Activated gamma-delta T cell treated with anti-CD3 and anti-CD28 coated beads, Interleukin-2, amount 50 U/mL, for 16 hours (primary cell): Measurements from ENCODE around the gene NLGN2.
"Not testable (repeated sequence)": the region's sequence is repeated elsewhere in the genome, so short reads cannot be mapped to it uniquely, and the experiment has no call there.

ENCODE experiments used
- DNase-seq: peaks from one replicate; pipeline ENCODE4 v3.0.0-alpha.2; 2020; ENCODE audit warnings: low read depth

Gene NLGN2

DNA sequence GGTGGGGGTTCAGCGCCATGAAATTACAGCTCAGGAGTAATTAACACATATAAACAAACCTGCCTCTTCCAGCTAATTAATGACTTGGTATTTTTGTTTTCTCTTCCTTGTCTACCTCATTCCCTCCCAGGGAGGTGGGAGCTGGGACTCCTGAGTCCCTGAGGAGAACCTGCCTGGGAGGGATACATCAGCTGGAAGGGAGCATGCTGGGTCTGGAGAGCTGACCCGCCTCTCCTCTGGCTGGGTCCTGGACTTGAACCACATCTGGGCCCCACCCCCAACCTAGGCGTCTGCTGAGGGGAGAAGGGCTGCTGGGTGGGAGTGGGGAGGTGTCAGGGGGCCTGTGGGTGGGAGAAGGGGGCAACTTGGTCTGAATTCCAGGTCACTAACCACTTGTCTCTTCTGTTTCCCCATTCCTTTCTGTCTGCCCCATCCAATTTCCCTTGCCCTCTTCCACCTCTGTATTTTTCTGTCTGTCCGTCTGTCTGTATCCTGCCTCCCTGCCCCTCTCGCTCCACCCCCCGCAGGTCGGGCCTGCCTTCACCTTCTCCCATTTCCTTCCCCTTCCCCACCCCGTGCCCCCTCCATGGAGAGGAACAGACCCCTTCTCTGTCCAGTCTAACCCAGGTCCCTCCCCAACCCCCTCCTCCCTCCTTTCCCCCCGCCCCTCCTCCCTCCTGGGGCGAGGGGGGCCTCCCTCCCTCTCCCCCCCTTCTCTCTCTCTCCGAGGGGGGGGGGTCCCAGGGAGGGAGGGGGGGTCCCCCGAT is at the start of gene NLGN2:
Gene NLGN2, plus strand, starts transcription at position 361 of the 767 bp plus-strand sequence. CDS start 411 bp downstream, outside the sequence.
- DNase-seq: no peak

DNA sequence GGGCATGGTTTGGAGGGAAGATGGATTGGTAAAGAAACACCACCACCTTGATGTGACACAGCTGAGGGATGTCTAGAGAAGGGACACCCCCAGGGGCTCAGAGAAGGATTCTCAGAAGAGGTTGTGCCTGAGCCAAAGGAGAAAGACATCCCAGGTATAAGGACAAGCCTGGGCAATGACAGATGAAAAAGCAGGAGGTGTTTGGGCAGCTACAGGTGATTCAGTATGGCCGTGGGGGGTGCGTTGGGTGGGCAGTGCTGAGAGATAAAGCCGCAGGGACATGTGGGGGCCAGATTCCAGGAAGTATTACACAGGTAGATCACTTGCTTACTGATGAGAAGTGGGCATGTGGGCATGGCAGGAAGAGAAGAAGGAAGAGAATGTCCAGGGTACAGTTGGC is 45.7 kb upstream of the NLGN2 start:
- no peak for DNase-seq

DNA sequence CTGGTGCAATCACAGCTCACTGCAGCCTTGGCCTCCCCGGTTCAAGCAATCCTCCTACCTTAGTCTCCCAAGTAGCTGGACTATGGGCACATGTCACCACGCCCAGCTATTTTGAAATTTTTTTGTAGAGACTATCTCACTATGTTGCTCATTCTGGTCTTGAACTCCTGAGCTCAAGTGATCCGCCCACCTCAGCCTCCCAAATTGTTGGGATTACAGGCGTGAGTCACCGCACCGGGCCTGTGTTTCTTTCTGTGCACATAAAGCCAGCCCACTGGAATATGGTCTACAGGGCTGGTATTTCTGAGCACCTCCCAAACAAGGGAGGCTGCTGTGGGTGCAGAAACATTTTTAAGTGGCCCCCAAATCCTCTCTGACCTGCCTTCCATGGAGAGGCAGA is 44.3 kb upstream of the NLGN2 start:
- DNase-seq: no peak

DNA sequence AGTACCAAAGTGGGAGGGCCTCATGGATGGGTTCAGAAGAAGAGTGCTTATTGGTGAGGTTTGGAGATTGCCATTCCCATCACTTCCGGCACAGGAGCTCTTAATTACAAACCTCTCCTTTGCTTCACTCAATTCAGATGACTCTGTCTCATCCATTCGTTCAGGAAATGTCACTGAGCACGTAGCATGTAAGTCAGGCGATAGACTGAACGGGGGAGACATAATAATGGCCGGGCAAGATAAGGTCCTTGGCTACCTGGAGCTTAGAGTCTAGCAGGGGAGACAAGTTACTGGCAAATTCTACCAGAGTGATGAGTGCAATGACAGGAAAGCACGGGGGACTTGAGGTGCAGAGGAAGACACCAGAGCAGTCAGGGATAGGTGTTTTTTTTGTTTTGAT is 41.7 kb upstream of the NLGN2 start:
- DNase-seq: not testable (repeated sequence)

DNA sequence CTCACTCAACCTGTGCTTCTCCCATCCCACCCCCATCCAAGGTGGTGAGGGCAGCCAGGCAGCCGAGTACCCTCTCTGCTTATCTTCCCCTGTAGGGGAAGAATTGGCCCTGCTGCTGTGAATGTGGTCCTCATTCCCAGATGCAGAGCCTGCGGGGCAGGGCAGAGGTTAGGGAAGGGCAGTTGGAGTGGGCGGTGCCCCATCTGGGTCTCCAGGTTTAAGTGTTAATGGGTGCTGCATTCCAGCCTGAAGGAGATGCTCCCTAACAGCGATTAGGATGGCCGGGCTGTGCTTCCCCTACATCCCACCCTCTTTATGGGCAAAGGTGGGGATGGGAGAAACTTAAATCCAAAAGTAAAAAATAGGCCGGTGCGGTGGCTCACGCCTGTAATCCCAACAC is 40.6 kb upstream of the NLGN2 start:
- no peak for DNase-seq

DNA sequence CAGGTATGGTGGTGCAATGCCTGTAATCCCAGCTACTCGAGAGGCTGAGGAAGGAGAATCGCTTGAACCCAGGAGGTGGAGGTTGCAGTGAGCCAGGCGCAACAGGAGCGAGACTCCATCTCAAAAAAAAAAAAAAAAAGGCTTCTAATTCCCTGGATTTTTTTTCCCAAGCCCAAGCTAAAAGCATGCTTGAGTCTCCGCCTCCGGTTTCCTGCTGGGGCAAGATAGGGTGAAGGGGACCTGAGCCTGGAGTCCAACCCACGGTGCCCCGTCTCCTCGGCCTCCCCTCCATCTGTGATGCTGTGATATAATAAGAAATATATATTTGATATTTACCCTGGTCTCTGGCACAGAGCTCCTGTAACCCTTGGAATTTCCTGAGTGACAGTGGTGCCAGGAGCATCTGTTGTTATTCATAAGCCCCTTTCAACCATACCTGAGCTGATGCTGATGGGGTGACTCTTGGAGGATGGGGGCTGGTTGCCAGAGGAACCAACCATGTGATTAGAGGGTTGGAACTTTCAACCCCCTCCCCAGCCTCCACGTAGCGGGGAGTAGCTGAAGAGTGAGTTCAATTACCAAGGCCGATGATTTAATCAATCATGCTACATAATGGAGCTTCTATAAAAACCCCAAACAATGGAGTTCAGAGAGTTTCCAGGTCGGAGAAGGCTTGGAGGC is 39.6 kb upstream of the NLGN2 start:
- no peak for DNase-seq

DNA sequence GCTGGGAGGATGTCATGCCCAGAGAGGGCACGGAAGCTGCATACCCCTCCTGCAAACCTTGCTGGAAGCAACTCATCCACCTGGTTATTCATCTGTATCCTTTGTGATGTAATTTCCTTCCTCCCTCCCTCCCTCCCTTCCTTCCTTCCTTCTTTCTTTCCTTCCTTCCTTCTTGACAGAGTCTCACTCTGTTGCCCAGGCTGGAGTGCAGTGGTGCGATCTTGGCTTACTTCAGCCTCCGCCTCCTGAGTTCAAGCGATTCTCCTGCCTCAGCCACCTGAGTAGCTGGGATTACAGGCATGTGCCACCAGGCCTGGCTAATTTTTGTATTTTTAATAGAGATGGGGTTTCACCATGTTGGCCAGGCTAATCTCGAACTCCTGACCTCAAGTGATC is 39.0 kb upstream of the NLGN2 start:
- DNase-seq: not testable (repeated sequence)

DNA sequence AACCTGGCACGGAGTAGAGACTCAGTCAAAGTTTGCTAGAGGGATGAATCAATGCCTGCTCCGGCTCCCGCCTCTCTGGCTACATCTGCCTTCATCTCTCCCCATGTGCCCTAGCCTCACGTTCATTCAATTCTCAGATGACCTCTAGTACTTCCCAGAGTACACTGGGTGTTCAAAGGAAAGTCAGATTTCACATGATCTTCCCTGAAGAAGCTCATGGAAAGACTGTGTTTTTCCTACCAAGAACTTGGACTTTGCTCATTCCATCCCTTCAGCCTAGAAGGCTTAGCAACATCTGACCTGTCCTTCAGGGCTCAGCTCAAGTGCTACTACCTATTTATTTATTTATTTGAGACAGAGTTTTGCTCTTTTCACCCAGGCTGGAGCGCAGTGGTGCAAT is 37.8 kb upstream of the NLGN2 start:
- DNase-seq: no peak

DNA sequence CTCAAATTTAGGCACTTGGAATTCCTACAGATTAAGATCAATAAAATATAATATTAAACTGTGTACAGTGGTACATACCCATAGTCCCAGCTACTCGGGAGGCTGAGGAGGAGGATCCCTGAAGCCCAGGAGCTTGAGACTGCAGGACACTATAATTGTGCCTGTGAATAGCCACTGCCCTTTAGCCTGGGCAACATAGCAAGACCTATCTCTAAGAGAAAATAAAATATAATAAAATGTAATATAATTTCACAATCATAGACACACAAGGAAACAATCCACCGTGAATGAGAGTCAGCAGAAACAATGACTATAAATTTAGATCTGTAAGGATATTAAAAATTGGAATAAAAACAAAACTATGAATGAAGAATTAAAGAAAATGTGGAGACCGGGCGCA is 36.8 kb upstream of the NLGN2 start:
- DNase-seq: no peak

DNA sequence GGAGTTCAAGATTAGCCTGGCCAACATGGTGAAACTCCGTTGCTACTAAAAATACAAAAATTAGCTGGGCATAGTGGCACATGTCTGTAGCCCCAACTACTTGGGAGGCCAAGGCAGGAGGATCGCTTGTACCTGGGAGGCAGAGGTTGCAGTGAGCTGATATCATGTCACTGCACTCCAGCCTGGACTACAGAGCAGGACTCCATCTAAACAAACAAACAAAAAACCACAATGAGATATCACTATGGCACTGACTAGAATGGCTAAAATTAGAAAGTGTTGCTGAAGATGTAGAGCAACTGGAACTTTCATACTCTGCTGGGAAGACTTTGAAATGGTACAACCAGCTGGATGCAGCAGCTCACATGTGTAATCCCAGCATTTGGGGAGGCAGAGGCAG is 33.3 kb upstream of the NLGN2 start:
- no peak for DNase-seq

DNA sequence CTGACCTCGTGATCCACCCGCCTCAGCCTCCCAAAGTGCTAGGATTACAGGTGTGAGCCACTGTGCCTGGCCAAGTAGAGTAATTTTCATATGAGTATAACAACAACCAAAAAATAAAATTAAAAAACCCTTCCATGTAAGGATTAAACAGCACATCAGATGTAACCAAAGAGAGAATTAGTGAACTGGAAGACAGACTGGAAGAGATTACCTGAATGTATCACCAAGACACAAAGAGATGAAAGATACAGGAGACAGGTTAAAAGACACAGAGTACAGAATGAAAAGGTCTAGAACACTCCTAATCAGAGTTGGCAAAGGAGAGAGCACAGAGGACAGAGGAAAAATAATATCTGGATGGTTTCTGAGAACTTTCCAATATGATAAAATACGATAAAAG is 28.5 kb upstream of the NLGN2 start:
- DNase-seq: no peak

DNA sequence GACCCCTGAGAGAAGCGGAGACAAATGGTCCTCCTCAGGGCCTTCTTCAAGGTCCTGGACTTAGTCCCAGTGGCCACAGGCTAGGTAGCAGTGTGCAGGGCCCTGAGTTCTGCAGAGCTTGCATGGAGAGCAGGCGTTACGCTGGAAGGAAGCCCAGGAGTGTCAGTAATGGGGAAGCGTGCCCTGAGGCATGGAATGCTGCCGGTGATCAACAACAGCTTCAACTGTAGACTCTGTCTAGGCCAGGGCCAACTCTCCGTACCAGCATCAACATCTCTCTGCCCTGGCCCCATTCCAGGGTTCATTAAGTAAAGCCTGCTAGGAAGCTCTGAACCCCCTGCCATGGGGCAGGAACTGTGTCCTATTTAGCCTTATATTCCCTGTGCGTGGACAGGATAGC is 27.3 kb upstream of the NLGN2 start:
- DNase-seq: no peak

DNA sequence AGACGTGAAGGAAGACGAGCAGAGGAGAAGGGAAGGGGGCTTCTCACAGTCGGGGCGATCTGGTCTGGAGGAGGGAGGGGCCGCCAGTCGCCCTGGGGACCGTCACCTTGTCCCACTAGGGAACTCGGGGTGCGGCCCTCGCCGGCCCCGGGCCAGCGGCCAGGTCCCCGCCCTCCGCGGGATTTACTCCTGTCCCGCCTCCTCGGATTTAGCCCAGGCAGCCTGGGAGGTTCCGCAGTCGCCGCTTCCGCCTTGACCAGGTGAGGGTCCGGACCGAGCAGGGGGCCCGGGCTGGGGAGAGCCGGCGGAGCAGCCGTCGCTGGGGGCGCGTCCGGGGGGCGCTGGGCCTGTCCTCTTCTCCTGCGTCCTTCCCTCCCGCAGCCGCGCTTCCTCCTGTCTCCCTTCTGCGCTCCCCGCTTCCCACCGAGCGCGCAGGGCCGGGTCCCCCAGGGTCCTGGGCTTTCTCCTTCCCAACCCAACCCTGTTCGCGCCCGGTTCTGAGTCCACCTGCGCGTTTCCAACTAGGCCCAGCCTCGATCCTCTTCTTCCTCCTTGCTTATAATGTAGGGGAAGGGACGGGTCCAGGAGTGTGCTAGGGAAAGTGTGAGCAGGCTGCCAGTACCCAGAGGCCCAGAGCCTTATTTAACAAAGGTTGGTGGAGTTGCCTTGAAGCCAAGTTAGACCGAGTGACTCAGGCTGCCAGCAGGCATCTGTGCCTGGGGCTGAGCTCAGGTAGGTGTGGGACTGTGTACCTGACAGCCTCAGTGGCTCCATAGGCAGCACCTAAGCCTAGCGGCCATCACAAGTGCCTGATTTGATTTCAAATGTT is 26.6 kb upstream of the NLGN2 start, which contains the start of gene TNK1:
Gene TNK1, plus strand, starts transcription at position 235 of the 829 bp plus-strand sequence. CDS start 1,838 bp downstream, outside the sequence.
- DNase-seq: no peak

DNA sequence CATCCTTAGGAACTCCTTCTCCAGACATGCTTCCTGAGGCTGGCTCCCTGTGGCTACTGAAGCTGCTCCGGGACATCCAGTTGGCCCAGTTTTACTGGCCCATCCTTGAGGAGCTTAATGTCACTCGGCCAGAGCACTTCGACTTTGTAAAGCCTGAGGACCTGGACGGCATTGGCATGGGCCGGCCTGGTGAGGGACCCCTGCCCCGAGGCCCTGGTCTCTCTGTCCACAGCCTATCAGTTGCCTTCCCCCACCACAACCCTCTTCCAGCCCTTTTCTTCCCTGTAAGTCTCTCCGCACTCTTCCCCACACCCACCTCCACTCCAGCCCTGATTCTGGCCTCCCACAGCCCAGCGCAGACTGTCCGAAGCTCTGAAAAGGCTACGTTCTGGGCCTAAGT is 24.7 kb upstream of the NLGN2 start:
- no peak for DNase-seq

DNA sequence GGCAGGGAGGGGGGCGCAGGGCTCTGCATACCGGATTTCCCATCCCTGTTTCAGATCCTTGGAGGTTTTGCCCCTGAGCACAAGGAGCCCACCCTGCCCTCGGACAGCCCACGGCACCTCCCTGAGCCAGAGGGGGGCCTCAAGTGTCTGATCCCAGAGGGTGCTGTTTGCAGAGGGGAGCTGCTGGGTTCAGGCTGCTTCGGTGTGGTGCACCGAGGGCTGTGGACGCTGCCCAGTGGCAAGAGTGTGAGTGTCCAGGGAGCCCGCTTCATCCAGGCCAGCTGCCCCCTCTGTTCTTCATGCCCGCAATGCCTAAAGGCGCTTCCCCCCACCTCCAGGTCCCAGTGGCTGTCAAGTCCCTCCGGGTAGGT is 24.3 kb upstream of the NLGN2 start:
- no peak for DNase-seq

DNA sequence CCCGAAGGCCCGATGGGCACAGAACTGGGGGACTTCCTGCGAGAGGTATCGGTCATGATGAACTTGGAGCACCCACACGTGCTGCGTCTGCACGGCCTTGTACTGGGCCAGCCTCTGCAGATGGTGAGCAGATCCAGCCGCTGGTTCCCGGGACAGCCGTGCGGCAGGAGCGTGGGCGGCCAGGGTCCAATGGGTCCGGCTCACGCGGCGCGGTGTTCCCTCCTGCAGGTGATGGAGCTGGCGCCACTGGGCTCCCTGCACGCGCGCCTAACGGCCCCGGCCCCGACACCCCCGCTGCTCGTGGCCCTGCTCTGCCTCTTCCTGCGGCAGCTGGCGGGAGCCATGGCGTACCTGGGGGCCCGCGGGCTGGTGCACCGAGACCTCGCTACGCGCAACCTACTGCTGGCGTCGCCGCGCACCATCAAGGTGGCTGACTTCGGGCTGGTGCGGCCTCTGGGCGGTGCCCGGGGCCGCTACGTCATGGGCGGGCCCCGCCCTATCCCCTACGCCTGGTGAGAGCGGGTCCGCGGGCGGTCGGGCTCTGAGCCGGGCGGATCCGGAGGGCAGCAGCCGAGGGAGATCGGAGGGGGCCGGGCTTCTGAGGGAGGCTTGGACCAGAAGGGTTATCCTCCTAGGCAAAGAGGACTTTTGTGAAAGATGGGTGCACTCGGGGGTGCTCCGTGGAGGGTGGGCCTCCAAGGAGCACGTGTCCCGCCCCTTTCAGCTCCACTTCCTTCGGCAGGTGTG is 23.7 kb upstream of the NLGN2 start:
- DNase-seq: peak; percentile 64

DNA sequence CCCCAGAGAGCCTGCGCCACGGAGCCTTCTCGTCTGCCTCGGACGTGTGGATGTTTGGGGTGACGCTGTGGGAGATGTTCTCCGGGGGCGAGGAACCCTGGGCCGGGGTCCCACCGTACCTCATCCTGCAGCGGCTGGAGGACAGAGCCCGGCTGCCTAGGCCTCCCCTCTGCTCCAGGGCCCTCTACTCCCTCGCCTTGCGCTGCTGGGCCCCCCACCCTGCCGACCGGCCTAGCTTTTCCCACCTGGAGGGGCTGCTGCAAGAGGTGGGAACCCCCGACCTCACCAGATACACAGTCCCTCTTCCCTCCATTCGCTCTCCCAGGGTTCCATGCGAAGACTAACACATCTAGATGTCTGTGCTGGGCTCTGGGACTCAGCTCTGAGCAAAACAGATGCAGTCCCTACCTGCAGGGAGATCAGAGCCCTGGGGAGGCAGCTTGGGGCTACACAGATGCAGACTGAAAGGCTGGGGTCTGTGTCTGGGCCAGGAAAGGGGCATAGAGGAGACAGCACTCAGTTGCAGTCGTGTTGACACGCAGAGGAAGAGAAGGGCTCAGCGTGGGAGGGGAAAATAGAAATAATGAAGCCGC is 23.1 kb upstream of the NLGN2 start:
- no peak for DNase-seq

DNA sequence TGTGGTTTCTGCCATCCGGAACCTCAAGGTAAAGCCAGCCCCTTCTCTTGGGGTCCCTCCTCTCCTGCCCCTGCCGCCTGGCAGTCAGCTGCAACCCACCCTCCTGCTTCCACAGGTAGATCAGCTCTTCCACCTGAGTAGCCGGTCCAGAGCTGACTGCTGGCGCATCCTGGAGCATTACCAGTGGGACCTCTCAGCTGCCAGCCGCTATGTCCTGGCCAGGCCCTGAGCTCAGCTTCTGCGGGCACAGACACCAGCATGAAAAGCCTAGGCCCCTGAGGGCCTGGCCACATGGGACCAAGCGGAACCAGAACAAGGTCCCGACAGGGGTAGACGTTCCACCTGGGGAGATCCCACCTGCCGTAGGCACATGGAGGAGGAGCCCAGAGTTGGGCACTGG is 18.8 kb upstream of the NLGN2 start:
- DNase-seq: no peak

DNA sequence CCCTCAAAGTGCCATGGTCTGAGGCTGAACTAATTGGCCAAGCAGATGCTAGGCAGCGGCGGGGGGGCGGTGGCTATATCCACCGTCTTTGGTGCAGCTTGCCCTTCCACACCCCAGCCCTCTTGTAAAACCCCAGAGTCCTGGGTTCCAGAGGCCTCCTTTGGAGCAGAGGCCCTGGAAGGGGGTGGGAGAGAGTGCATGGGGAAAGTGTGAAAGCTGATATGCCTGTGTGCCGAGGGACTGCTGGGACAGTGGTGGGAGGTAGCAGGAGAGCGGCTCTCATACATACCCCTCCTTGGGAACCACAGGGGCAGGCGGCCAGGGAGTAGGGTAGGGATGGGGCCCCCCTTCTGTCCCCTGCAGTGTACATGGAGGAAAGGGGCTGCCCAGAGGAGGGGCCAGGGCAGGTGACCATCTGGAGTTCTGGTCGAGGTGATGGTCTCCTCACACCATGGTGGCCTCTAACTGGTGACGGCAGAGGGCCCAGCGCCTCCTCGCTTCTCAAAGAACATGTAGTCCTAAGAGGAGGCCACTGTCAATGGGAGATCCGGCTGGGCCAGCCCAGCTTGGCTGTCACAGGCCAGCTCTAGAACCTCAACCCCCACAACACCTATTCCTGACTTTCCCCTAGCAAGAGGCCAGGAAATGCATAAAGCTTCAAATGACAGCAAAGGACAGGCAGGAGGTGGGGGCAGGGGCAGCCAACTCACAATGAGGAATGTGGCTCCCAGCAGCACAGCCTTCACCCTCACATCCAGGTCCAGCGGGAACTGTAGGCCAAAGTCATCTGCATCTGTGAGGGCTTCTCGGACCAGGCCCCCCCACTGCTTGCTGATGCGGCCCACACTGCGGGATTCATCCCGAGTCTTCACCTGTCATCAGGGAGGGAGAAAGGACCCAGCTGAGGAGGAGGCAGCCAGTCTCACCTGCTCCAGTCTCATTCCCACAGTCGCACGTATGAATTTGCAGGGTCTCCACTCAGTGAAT is 17.4 kb upstream of the NLGN2 start:
- no peak for DNase-seq

DNA sequence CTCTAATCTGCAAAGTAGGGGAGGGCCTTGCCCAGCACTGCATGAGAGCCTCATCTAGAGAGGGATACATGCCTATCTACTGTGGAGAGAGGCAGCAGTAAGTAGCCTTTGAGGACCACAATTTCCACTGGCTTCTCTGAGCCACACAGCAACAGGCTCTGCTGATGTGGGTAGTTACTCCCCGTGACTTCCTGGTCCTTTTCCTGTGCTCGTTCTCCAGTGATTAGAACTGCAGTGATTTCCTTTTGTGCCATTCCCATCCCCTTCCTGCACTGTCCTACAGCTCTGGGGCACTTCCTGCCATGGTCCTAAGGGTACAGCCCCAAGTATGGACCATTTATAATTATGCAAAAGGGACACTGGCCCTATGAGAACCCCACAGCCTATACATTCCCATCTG is 16.3 kb upstream of the NLGN2 start:
- no peak for DNase-seq
